HPDE6-E6E7 (cell line): ENCODE measurements around the gene OR2T35.
"Not testable (repeated sequence)": the region's sequence is repeated elsewhere in the genome, so short reads cannot be mapped to it uniquely, and the experiment has no call there.

Source experiments
- DNase-seq: peaks from one replicate; pipeline ENCODE4 v3.0.0; 2011; ENCODE audit warnings: missing footprints; ENCODE audit errors: extremely low spot score

OR2T35 gene, protein sequence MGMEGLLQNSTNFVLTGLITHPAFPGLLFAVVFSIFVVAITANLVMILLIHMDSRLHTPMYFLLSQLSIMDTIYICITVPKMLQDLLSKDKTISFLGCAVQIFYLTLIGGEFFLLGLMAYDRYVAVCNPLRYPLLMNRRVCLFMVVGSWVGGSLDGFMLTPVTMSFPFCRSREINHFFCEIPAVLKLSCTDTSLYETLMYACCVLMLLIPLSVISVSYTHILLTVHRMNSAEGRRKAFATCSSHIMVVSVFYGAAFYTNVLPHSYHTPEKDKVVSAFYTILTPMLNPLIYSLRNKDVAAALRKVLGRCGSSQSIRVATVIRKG

DNA sequence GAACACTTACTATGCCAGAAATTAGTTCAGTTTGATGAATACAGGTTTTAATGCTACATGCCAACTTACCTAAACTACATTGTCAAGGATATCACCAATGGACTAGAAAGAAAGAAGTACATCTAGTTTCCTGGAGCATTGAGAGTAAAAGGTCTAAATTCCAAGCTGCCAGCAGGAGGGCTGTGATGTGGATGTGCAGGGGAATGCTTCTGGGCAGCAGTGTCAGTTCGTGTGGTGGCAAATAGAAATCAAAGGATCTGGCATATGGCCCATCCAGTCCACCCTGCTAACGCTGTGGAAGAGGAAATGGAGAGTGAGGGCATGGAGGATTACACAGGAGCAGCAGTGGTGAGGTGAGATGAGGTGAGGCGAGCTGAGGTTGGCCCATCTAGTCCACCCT is at the start of gene OR2T35:
Gene OR2T35, minus strand, starts transcription at position 101 of the 400 bp plus-strand sequence. CDS start 6,020 bp downstream, outside the sequence.
- not testable (repeated sequence) for DNase-seq

DNA sequence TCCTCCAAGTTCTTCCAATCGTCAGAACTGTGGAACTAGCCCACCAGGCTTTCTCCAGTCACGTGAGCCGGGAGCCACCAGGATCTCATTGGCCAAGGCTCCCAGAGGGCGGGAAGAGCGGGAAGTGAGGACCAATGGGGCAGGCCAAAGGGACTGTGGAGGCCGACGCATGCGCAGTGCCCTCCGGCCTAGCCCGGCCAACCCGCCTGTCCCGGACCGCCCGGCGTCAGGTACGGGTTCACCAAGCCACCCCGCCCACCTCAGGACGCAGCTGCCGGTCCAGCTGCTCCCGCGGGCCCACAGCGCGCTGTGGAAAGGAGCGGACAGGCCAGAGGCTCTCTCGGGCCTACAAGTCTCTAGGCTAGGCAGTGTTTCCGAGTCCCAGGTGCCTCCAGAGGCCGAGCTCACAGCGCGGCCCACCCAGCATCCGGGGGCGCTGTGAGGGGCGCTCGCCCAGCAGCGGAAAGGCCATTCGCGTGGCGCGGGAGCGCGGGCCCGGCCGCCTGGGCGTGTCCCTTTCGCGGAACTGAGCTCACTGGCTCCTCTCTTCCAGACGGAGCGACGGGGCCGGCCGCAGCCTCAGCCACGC is 46.6 kb upstream of the OR2T35 start:
- DNase-seq = no peak

DNA sequence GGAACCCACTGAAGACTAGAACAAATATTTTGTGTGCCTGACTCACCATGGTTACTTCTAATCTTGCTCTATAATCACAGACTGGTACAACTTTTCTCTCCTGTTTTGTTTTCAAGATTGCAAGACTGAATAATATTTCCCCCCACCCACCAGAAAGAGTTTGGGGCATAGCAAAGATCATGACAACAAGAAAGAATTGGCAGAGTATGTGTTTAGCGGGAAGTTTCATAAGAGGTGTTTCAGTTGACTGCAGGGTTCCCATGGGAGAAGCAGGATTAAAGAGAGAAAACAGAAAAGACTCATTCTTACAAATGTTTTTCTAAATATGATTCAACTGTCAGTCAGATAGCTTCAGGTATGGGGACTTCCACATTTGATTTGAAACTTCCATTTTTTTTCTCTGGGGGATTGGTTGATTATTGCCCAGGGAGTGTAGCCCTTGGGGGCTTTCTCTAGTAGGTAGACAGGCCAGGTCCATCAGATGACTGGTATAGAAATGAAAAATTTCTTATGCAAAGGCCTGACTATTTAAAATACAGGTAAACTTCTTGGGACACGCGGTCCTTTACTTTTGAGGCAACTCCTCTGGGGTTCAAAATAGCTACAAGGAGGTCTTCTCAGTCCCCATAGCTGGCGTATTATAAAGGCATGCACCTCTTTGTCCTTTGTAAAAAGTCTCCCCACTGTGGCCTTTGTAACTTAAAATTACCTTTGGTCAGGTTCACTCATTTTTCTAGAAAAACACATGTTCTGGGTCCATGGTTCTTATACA is 43.6 kb upstream of the OR2T35 start:
- DNase-seq = no peak

DNA sequence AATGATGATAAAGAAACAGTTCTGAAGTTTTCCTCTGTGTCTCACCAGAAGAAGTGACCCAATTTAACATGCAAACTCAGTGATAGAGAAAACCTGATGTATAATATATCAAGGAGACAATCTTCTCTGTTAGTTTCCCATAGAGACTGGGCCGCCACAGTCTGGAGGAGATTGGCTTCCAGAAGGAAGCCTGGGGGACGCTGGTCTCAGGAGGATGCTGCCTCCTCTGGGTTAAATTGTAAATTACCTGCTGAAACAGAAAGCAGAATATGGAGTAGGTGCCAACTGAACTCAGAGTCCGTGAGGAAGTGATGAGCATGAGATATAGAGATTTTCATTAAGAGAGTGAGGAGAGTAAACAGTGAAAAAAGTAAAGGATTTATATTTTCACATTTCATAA is 41.7 kb upstream of the OR2T35 start:
- no peak for DNase-seq

DNA sequence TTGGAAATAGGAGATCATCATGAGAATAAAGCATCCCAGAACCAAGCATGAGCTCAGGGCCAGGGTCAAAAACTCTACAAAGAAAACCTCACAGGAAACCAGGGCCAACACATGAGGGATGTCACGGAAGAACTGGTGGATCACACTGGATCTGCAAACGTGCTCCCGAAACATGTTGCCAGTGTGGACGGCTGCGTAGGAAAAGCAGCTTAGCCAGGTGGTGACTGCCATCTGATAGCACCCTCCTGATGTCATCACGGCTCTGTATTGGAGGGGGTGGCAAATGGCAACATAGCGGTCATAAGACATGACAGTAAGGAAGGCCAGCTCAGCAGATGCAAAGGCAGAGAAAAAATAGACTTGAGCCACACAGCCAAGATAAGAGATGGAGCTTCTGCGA is 36.6 kb upstream of the OR2T35 start:
- no peak for DNase-seq

DNA sequence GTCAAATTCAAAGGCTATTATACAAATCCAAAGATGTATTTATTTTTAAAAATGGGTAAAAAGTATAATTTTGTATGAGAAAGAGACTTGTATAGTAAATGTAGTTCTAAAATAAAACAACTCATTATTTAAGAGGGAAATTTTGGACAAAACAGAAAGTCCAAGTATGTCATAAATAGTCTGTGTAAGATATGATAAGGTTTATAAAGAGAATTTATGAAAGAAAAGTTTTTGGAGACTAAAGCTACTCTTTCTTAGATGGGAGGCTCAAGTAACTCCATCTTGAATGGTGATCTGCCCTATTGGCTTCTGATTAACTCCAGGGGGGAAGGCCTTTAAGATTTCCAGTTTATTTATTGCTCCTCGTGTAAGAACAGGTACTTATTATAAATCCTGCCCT is 24.9 kb upstream of the OR2T35 start:
- DNase-seq = no peak

DNA sequence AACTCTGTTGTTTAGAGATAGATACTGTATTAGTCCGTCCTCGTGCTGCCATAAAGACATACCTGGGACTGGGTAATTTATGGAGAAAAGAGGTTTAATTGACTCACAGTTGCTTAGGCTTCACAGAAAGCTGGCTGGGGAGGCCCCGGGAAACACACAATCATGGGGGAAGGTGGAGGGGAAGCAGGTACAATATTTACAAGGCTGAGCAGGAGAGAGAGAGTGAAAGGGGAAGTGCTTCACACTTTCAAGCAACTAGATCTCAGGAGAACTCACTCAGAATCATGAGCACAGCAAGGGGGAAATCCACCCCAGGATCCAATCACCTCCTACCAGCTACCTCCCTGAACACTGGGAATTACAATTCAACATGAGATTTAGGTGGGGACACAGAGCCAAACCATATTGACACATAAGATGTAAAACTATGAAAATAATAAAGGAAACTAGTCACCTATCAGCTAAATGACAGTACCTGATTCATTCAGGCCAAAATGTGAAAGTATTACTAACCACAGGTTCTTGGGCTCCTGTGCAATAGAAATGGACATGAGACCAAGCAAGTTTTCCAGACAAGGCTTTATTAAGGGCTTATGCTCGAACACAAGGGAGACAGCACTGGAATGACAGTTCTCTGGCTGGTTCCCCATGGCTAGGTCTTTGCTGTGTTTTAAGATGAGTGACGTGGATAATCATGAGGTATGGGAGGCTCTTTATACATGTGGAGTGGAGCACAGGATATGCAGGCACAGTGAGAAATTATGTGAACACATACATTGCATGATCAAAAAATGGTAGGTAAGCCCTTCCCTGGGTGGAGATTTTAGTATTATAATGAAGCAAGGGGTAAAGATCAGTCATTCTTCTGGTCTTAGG is 18.6 kb upstream of the OR2T35 start:
- not testable (repeated sequence) for DNase-seq

DNA sequence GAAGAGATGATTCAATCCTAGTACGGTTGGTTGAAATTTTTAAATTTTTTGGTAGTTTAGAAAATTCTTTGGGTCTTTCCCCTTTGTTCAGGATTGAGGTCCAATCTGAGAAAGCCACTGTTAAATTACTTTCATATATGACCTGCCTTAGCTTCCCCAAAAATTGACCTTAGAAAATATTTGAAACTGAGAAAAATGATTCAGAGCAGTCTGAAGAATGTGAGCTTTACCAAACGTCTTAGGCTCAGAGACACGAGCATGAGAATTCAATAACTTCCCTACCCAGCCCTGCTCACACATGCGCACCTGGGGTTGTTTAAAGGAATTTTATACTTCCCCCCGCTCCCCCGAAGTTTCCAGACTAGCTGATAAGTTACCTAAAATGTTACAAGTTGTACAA is 11.7 kb upstream of the OR2T35 start:
- not testable (repeated sequence) for DNase-seq

DNA sequence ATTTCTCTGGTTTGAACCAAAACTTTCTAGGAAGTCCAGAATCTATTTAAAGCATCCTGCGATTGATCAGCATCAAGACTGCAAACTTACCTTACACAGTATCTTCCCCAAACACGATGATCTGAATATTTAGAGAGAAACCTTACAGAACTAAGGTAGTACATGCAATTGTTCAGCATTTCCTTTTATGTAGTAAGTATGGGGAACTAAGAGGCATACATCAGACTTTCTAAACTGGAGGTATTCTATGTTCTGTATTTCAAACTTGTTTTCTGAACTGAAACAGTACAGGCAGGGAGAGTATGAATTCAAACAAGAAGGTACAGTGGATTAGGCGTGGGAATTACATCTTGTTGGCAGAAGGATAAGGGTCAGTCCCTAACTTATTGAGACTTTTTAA is 10.3 kb upstream of the OR2T35 start, which contains the start of gene OR2T27:
Gene OR2T27, minus strand, starts transcription at position 175 of the 400 bp plus-strand sequence. CDS start 4,644 bp downstream, outside the sequence.
- DNase-seq = not testable (repeated sequence)

DNA sequence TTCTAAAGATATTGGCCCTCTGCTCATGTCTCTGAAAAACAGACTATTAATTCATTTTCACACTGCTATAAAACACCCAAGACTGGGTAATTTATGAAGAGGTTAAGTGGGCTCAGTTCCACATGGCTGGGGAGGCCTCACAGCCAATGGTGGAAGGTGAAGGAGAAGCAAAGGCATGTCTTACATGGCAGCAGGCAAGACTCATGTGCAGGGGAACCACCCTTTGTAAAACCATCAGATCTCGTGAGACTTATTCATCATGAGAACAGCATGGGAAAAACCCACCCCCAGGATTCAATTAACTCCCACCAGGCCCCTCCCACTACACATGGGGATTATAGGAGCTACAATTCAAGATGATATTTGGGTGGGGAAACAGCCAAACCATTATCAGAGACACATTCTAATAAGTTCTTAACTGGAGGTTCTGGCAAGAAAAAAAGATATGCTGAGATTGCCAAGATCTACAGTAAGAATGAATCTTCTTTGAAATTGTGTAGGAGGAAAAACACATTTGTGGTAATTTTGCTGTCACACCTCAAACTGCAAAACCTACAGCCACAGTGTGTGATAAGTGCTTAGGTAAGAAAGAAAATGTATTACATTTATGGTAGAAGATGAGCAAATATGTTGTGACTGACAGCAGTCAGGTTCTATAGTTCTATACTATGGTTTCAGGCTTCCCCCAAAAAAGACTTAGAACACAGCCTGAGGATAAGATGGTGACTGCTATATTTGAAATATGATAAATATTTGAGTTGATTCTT is 3.9 kb upstream of the OR2T35 start:
- not testable (repeated sequence) for DNase-seq

DNA sequence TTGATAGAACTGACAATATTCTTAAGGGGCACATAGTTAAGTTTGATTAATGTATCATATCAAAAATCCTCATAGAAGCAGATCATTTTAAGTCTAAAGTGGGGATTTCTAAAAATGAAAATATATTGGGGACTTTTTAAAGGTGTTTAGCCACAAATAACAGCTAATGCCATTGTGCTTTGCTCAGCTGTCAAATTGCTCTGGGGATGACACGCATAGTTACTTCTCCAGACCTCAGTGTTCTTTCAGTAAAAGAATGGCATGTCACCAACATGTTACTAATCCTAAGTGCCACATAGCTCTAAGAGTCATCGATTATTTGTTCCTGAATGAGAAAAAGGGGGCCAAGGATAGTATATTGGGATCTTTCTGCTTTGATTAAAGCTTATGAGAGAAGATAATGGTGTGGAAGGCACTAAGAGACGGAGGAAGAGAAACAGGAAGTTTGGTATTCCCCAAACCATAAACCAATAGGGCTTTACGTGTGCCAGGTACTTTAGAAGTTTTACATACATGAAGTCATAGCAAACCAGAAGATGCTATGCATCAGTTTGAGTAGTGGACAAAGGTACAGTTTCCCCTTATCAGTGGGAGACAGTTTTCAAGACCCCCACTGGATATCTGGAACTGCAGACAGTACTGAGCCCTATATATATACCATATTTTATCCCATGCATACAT is 2.0 kb downstream of the OR2T35 start:
- not testable (repeated sequence) for DNase-seq

DNA sequence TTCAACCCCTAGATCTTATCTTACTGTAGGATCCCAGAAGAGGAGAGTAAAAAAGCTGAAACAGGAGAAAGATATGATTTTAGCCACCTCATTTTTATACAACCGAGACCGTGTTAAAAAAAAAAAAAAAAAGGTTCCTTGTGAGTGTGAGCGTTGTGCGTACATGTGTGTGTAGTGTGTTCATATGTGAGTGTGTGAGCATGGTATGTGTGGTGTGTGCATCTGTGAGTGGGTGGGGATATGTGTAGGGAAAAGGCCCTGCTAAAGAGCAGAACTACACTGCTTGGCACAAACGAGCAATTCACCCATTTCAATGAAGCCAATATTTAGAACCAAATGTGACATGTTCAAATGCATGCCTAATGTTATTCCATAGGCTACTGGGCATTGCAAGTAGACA is 3.5 kb downstream of the OR2T35 start:
- not testable (repeated sequence) for DNase-seq

DNA sequence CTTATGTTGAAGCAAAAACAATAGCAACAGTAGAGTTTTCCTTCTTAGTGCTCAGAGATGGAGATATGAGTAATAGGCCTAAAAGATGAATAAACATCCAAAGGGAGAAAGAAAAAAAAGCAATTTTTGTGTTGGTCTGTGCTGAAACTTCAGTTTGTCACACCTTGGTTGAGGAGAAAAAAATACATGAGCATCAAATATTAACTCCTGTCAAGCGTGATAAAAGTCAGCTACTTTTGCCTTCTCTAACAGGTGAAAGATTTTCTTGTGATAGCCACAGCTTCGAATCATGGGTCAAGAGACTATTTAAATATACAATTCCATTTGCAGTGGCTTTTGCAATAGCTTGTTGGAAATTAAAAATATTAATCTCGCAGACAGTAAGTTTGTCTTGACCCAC is 4.2 kb downstream of the OR2T35 start:
- DNase-seq = not testable (repeated sequence)

DNA sequence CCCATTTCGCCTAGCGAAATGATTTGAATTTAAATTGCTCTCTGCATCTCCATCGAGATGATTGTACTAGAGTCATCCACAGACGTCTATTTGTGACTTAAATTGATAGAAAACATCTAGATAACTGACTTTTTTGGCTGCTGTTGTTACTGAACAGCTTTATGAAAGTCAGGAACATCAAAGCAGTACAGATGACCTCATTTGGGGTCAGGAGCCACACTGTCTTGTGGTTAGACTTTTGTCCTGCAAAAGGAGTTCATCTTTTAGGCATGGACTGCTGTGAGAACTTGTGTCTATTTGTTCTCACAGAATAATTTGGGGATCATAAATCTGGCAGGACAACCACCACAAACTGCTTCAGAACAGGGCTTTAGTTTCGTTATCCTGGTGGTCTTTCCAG is 5.4 kb downstream of the OR2T35 start:
- not testable (repeated sequence) for DNase-seq

DNA sequence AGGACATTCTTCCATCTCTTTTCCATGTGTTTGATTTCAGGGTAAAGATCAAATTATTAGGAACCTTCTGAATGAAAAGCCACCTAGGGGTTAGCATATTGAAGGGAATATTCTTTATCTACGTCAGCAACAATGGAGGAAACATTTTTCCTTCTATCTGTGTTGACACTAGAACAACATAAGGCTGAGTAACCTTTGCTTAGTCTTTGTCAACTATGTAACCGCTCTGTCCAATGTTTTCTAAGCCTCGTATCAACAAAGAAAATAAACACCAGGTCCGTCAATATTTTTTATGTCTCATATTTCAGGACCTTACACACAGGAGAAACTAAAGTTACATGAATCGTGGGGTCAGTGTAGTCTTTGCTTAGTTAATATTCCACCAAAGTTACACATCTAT is 8.5 kb downstream of the OR2T35 start:
- not testable (repeated sequence) for DNase-seq

DNA sequence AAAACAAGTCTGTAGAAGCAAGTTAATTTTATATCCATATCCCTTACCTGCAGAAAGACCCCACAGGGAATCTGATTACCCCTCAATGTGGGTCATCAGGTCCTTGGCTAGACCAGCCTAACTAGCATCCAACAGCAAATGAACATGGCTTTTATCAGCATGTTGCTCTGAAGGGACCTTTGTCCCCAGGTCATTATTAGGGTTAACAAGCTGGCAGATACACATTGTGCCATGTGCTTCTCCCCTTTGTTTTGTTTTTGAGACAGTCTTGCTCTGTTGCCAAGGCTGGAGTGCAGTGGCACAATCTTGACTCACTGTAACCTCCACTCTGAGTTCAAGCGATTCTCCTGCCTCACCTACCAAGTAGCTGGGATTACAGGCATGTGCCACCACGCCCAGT is 10.1 kb downstream of the OR2T35 start, which contains the start of gene OR2T11:
Gene OR2T11, minus strand, starts transcription at position 101 of the 400 bp plus-strand sequence. CDS start 7,963 bp downstream, outside the sequence.
- not testable (repeated sequence) for DNase-seq

DNA sequence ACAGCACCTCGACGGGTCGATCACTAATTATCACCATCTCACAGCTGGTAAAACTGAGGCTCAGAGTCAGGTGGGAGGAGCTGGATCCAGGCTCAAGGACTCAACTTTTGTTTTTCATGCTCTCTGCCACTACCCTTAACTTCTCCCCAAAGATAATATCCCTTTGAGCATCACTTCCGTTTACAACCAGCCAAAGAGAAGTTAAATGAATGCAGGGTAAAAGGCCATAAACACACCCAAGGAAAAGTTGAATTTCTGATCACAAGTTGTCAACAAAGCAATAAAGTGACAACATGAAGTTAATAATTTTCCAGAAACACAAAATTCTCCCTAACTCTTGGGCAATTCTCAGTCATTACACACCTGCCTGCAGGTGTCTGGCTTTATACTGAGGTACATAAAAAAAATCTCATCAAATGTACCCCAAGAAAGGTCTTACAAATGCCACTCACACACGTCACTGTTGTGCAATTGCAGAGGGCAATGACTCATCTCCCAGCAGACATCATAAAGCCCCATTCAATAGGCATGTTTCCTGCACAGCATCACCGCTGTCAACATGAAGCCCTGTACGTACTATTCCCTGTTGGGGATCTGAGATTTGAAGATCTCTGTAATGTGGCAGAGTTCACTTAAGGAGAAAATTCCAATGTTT is 13.6 kb downstream of the OR2T35 start:
- no peak for DNase-seq

DNA sequence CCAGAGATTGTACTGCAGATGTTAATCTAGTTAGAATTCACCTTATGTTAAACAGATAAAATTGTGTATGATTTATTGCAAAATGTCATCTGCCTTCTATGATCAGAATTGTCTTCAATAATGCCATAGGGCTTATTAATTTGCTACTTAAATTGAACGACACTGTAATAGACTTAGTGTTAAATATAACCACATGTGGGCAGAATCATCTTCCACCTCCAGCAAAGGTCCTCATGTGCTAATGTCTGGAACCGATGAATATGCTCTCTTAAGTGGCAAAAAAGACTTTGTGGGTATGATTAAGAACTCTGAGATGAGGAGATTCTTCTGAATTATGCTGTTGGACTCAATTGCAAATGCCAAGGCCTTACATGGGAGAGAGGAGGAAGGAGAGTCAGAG is 14.5 kb downstream of the OR2T35 start:
- no peak for DNase-seq
